Muscle of leg (tissue), 11 donors: ENCODE measurements around the gene KCNG3. TPM values are rescaled to one million over a fixed set of nuclear protein-coding genes. Genes with fewer than 3 reads are reported as not detected.
"Not testable (repeated sequence)": the region's sequence is repeated elsewhere in the genome, so short reads cannot be mapped to it uniquely, and the experiment has no call there.

ENCODE experiments used
- DNase-seq: peaks from one replicate; pipeline ENCODE4 v3.0.0; 2013
- H3K27ac ChIP-seq: one replicate; pipeline ENCODE4 v1.5.1; 2013; ENCODE audit warnings: mild to moderate bottlenecking, low read length, control low read depth
- H3K27me3 ChIP-seq: one replicate; pipeline ENCODE4 v1.6.1; 2013; ENCODE audit warnings: low read length; ENCODE audit not compliant: control insufficient read depth, insufficient read depth
- H3K36me3 ChIP-seq: one replicate; pipeline ENCODE4 v1.6.1; 2013; ENCODE audit warnings: low read length; ENCODE audit not compliant: control insufficient read depth, insufficient read depth
- H3K4me1 ChIP-seq: one replicate; pipeline ENCODE4 v1.6.1; 2013; ENCODE audit warnings: low read length; ENCODE audit not compliant: control insufficient read depth, insufficient read depth
- H3K4me3 ChIP-seq: one replicate; pipeline ENCODE4 v1.5.1; 2013; ENCODE audit warnings: low read length, control low read depth
- H3K9me3 ChIP-seq: replicated peaks from 2 replicates; pipeline ENCODE4 v1.6.1; 2013; ENCODE audit warnings: low read depth, low read length; ENCODE audit not compliant: control insufficient read depth
- WGBS: methylation state at CpG from one replicate; pipeline ENCODE4 v1.1.5; 2013; ENCODE audit warnings: missing lambda C conversion rate; ENCODE audit not compliant: insufficient coverage; 5-methylcytosine and 5-hydroxymethylcytosine counted together
- polyA plus RNA-seq, 8 donors: library from polyadenylated mRNA; unstranded; fragments of 120-200 nt; gene quantifications; one replicate each; pipeline versions ENCODE4 v1.2.1 to v1.2.3, GENCODE V29; 2013; ENCODE audit warnings: inconsistent platforms in 1 of 8, low replicate concordance in 1 of 8; ENCODE audit not compliant: insufficient read length in 8 of 8, insufficient read depth in 1 of 8
- total RNA-seq: library from RNA; stranded (reverse); fragments of 120-200 nt; gene quantifications from one replicate; pipeline ENCODE4 v1.2.4, GENCODE V29; 2013

The KCNG3 gene
- total and polyA plus RNA-seq, 9 donors = 0.04 to 0.09 TPM; not detected in 7

DNA sequence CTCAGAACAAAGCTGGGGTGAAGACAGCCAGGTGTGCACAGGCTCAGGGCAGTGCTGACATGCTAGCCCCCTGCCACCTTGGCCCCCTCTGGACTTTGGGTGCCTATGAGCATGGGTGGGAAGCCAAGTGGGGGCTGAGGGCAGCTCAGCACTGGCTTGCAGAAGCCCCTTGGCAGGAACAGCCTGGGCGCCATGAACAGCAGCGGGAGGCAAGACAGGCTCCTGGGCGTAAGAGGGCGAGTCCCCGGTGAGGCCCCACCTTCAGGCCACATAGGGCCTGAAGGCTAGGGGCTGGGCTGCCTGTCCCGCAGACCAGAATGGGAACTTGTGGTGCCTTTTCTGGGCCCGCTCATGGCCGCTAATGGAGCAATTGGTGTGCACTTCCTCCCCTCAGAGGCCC, 85.8 kb downstream of the KCNG3 start:
- Histone ChIP-seq H3K9me3 (no peaks in the 10 kb centered on the region), H3K27ac (no peak overlapping the region), H3K36me3 (no peaks in the 10 kb centered on the region), H3K27me3 (no peaks in the 10 kb centered on the region), H3K4me1 (no peaks in the 10 kb centered on the region), H3K4me3 (no peak overlapping the region)
- WGBS = 98% methylated on average over 8 of the region's 8 CpGs
- DNase-seq = no peak

DNA sequence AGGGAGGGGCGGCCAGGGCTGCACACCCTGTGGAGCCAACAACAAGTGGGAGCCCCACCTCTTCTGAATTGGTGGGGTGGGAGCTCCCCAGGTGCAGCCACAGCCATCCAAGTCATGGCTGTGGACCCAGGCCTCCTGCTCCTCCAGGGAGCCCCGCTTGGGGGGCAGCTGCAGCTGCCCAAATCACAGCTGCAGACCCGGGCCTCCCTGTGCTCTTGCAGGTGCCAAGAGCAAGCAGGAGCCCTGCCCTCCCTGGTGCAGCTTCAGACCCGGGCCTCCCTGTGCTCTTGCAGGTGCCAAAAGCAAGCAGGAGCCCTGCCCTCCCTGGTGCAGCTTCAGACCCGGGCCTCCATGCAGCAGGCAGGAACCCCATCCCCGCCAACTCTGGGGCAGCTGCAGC, 86.3 kb downstream of the KCNG3 start:
- no peaks in the 10 kb centered on the region for H3K27me3 ChIP-seq
- H3K4me1 ChIP-seq = no peaks in the 10 kb centered on the region
- no peak for DNase-seq
- H3K9me3 ChIP-seq = no peaks in the 10 kb centered on the region
- no peaks in the 10 kb centered on the region for H3K36me3 ChIP-seq
- H3K27ac ChIP-seq = no peak overlapping the region
- 84% methylated on average over 6 of the region's 6 CpGs for WGBS
- H3K4me3 ChIP-seq = no peak overlapping the region

DNA sequence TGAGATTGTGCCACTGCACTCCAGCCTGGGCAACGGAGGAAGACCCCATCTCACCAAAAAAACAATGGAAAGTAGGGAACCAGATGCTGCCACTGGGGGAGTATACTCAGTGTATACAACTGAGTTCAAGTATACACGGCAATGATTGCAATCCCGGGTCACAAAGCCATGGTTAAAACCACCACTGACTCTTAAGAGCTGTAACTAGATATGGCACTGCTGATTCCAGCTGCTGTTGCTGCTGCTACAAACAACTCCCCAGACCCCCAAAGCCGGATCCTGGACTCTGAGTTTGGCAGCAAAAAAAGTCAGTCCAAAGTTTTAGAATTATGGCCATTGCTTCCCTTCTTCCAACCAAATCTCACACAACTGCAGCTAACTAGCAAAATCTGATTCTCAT, 89.1 kb downstream of the KCNG3 start:
- Histone ChIP-seq H3K4me1 (no peaks in the 10 kb centered on the region), H3K4me3 (no peak overlapping the region), H3K36me3 (no peaks in the 10 kb centered on the region), H3K27me3 (no peaks in the 10 kb centered on the region), H3K9me3 (no peaks in the 10 kb centered on the region), H3K27ac (no peak overlapping the region)
- peak; percentile 18 for DNase-seq
- WGBS = 17% methylated on average over 3 of the region's 4 CpGs

DNA sequence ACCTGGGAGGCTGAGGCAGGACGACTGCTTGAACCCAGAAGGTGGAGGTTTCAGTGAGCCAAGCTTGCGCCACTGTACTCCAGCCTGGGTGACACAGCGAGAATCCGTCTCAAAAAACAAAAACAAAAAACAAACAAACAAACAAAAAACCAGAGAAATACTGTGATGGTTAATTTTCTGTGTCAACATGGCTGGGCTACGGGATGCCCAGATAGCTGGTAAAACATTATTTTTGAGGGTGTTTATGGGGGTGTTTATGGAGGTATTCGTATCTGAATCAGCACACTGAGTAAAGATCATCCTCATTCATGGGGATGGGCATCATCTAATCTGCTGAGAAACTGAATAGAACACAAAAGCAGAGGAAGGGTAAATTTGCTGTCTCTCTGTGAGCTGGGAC, 92.0 kb downstream of the KCNG3 start:
- DNase-seq = no peak
- Histone ChIP-seq H3K4me1 (no peaks in the 10 kb centered on the region), H3K27me3 (no peaks in the 10 kb centered on the region), H3K9me3 (no peaks in the 10 kb centered on the region), H3K36me3 (no peaks in the 10 kb centered on the region), H3K27ac (no peak overlapping the region), H3K4me3 (no peak overlapping the region)
- WGBS = 92% methylated on average over 2 of the region's 6 CpGs

DNA sequence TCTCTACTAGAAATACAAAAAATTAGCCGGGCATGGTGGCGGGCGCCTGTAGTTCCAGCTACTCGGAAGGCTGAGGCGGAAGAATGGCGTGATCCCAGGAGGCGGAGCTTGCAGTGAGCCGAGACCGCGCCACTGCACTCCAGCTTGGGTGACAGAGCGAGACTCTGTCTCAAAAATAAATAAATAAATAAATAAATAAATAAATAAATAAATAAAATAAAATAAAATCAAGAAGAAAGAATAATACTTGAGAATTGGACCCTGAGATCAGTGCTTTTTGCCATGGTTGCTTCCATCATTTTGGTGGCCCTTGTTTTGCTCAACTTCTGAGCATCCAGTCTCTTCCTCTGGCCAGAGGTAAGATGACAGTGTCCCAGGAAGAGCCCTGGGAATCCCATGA, 95.7 kb downstream of the KCNG3 start:
- not testable (repeated sequence) for H3K27me3 ChIP-seq, DNase-seq, H3K9me3 ChIP-seq, H3K4me3 ChIP-seq, H3K4me1 ChIP-seq, H3K27ac ChIP-seq, H3K36me3 ChIP-seq
- no CpG with 5 or more reads among the region's 11 CpGs for WGBS

DNA sequence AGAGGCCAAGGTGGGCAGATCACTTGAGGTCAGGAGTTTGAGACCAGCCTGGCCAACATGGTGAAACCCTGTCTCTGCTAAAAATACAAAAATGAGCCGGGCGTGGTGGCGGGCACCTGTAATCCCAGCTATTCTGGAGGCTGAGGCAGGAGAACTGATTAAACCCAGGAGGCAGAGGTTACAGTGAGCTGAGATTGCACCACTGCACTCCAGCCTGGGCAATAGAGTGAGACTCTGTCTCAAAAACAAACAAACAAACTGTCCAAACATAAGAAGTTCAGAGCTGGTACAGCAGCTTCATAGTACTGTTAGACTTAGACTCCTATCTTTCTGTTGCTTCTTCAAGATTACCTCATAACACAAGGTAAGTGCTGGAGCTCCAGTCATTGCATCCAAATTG, 100.5 kb downstream of the KCNG3 start:
- not testable (repeated sequence) for H3K27ac ChIP-seq, H3K27me3 ChIP-seq, H3K4me1 ChIP-seq, H3K36me3 ChIP-seq, DNase-seq, H3K9me3 ChIP-seq, H3K4me3 ChIP-seq
- whole genome bisulfite sequencing = 96% methylated on average over 3 of the region's 3 CpGs

DNA sequence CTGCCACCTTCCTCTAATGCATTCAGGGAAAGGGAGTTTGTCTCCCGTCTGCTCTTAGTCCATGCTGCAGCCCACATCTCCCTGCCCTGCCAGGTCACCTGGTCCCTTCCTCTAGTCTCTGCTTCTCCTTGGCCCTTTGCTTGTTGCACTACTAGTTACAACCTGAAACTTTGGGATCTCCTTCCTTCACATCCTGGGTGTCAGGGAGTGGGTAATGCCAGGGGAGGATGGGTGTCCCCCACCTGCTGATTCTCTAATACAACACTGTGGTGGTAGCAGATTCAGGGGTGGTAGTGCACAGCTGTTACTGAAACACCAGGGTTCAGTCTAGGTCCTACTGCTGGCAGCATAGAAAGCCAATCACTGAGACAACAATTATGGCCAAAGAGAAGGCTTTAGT, 101.6 kb downstream of the KCNG3 start:
- Histone ChIP-seq H3K27ac (no peak overlapping the region), H3K36me3 (no peaks in the 10 kb centered on the region), H3K9me3 (no peaks in the 10 kb centered on the region), H3K27me3 (no peaks in the 10 kb centered on the region), H3K4me3 (no peak overlapping the region), H3K4me1 (no peaks in the 10 kb centered on the region)
- WGBS = 100% methylated on average over 1 of the region's 1 CpG
- no peak for DNase-seq

Other genes with a start within 250 kb of the KCNG3 start
- gene COX7A2L, start 132.8 kb downstream of the KCNG3 start, total RNA-seq = 155 TPM
- 100 to 1,000 TPM; 144 to 172 (median 164) TPM for gene COX7A2L, start 132.8 kb downstream of the KCNG3 start, polyA plus RNA-seq
- 22.5 TPM for gene MTA3, start 74.7 kb upstream of the KCNG3 start, total RNA-seq
- 10 to 100 TPM; 24.0 to 37.9 (median 25.0) TPM for gene MTA3, start 74.7 kb upstream of the KCNG3 start, polyA plus RNA-seq